Astrocyte of the spinal cord (primary cell): Measurements from ENCODE around the gene CRTAC1.

Experiments
- DNase-seq: peaks from one replicate; pipeline ENCODE4 v3.0.0; 2011; ENCODE audit warnings: low read depth, low spot score
- H3K4me3 ChIP-seq: 2 replicates; pipeline ENCODE4 v1.5.1; 2011; ENCODE audit warnings: low read depth, mild to moderate bottlenecking, low read length, moderate library complexity
- CTCF ChIP-seq: IDR thresholded peaks from 2 replicates; pipeline ENCODE4 v1.5.1; 2012; ENCODE audit warnings: low read depth, mild to moderate bottlenecking, low read length, inconsistent platforms
- in situ Hi-C: cut with HindIII; loops from 2 replicates; pipeline ENCODE4 v1.10.0; 2017; ENCODE audit warnings: low sequenced_read_pairs

The CRTAC1 gene

GRCh38 chr10:98020254-98020653 lies 10.2 kb downstream of the CRTAC1 start:
- H3K4me3 ChIP-seq = no peak overlapping the region
- in situ Hi-C loops = no loop called here
- TF ChIP-seq CTCF = no peak
- no peak for DNase-seq

- no peak for TF ChIP-seq CTCF
- no peak overlapping the region for H3K4me3 ChIP-seq
- in situ Hi-C loops = no loop called here
- no peak for DNase-seq
These were observed 10.6 kb downstream of the CRTAC1 start for GRCh38 chr10:98019784-98020183.

- H3K4me3 ChIP-seq = no peak overlapping the region
- in situ Hi-C loops = no loop called here
- TF ChIP-seq CTCF = no peak
- DNase-seq = no peak
These were observed 13.5 kb downstream of the CRTAC1 start for GRCh38 chr10:98016772-98017475.

GRCh38 chr10:98013776-98014175 lies 16.6 kb downstream of the CRTAC1 start:
- no peak for TF ChIP-seq CTCF
- in situ Hi-C loops = no loop called here
- no peak overlapping the region for H3K4me3 ChIP-seq
- DNase-seq = no peak

- TF ChIP-seq CTCF = no peak
- no peak for DNase-seq
- in situ Hi-C loops = no loop called here
- no peak overlapping the region for H3K4me3 ChIP-seq
These were observed 17.3 kb downstream of the CRTAC1 start for GRCh38 chr10:98013122-98013521.

- no peak overlapping the region for H3K4me3 ChIP-seq
- in situ Hi-C loops = no loop called here
- no peak for TF ChIP-seq CTCF
- no peak for DNase-seq
These were observed 17.8 kb downstream of the CRTAC1 start for GRCh38 chr10:98012644-98013043.
